GM12864 (cell line): ENCODE results near the gene MREG.

Source experiments
- DNase-seq: peaks from one replicate; pipeline ENCODE4 v3.0.0-alpha.2; 2011; ENCODE audit warnings: low read depth
- H3K4me3 ChIP-seq: 2 replicates; pipeline ENCODE4 v1.5.1; 2011; ENCODE audit warnings: mild to moderate bottlenecking, low read depth, low read length, control low read depth
- TF ChIP-seq, protein P1 (sequence below): IDR thresholded peaks from 2 replicates; pipeline ENCODE4 v1.5.1; 2011; ENCODE audit warnings: low read depth, mild to moderate bottlenecking, moderate library complexity, low read length, control low read depth, inconsistent platforms; ENCODE audit errors: missing control alignments

MREG gene

DNA sequence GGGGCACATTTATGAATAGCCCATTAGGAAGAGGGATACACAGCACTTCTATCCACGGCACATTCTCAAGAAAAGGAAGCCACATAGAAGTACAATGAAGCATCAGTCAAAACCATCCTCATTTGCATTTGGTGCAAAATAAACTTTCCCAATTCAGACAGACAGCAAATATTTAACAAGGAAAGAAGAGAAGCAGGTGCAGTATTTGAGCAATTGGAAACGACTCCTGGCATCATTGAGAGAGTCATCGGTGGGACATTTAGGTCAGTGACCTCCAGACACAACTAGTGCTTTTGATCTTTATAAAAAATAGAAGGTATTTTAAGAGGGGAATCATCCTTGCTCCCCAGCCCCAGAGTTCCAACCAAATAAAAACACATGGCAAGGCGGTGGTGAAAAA, 118.0 kb downstream of the MREG start:
- TF ChIP-seq, protein P1, sequence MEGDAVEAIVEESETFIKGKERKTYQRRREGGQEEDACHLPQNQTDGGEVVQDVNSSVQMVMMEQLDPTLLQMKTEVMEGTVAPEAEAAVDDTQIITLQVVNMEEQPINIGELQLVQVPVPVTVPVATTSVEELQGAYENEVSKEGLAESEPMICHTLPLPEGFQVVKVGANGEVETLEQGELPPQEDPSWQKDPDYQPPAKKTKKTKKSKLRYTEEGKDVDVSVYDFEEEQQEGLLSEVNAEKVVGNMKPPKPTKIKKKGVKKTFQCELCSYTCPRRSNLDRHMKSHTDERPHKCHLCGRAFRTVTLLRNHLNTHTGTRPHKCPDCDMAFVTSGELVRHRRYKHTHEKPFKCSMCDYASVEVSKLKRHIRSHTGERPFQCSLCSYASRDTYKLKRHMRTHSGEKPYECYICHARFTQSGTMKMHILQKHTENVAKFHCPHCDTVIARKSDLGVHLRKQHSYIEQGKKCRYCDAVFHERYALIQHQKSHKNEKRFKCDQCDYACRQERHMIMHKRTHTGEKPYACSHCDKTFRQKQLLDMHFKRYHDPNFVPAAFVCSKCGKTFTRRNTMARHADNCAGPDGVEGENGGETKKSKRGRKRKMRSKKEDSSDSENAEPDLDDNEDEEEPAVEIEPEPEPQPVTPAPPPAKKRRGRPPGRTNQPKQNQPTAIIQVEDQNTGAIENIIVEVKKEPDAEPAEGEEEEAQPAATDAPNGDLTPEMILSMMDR, result no peak
- H3K4me3 ChIP-seq, result no peak overlapping the region
- no peak for DNase-seq
